IMR-90 (cell line): ENCODE results near the gene ANKRD24. TPM values are rescaled to one million over a fixed set of nuclear protein-coding genes. Genes with fewer than 3 reads are reported as not detected.

Experiments
- ATAC-seq: fragments of 200-7000 bp; cut with Tn5 transposase; 2 replicates; pipeline ENCODE4 v1.9.1; 2020; ENCODE audit warnings: low read depth, mild to moderate bottlenecking, moderate library complexity
- BruUV-seq: library from RNA; stranded (reverse); fragments of 400-500 nt; replicated peaks from 2 replicates; lab custom pipeline; 2021; lab: Mats Ljungman, UMichigan
- CTCF ChIA-PET: fragments of 300-600 bp; formaldehyde crosslinking; extraction: SDS; loops from one replicate; lab custom pipeline; 2021; ENCODE audit warnings: antibody characterized with exemption; lab: Yijun Ruan, JAX
- POLR2A ChIA-PET: fragments of 300-600 bp; sonication (Branson Sonifier 250); formaldehyde crosslinking; loops from one replicate; lab custom pipeline; 2022; ENCODE audit warnings: antibody characterized with exemption; ENCODE audit not compliant: unreplicated experiment; lab: Charles Lee
- DNase-seq: peaks from one replicate; pipeline ENCODE4 v3.0.0; 2013
- H2AFZ ChIP-seq: replicated peaks from 2 replicates; pipeline ENCODE3; 2013; ENCODE audit warnings: low read length, mild to moderate bottlenecking; ENCODE audit not compliant: poor library complexity
- H2AK5ac ChIP-seq: 2 replicates; pipeline ENCODE4 v1.6.1; 2013; ENCODE audit warnings: low read depth, low read length, inconsistent platforms
- H2AK9ac ChIP-seq: replicated peaks from 2 replicates; pipeline ENCODE3; 2013; ENCODE audit warnings: mild to moderate bottlenecking, low read depth, low read length, moderate library complexity; ENCODE audit not compliant: poor library complexity
- H2BK120ac ChIP-seq: 2 replicates; pipeline ENCODE4 v1.6.1; 2013; ENCODE audit warnings: low read depth, low read length, inconsistent platforms
- H2BK15ac ChIP-seq: 3 replicates; pipeline ENCODE4 v1.6.1; 2013; ENCODE audit warnings: low read depth, low read length, inconsistent platforms
- H2BK20ac ChIP-seq: 2 replicates; pipeline ENCODE4 v1.6.1; 2013; ENCODE audit warnings: low read depth, mild to moderate bottlenecking, inconsistent platforms, low read length, moderate library complexity
- H2BK5ac ChIP-seq: 2 replicates; pipeline ENCODE4 v1.6.1; 2013; ENCODE audit warnings: mild to moderate bottlenecking, low read depth, low read length, inconsistent platforms; ENCODE audit not compliant: poor library complexity, severe bottlenecking
- H3K14ac ChIP-seq: replicated peaks from 2 replicates; pipeline ENCODE4 v1.6.1; 2013; ENCODE audit warnings: low read depth, low read length, inconsistent platforms
- H3K18ac ChIP-seq: 2 replicates; pipeline ENCODE4 v1.6.1; 2013; ENCODE audit warnings: low read depth, low read length, control low read depth
- H3K23ac ChIP-seq: 2 replicates; pipeline ENCODE4 v1.6.1; 2013; ENCODE audit warnings: low read depth, low read length, inconsistent platforms
- H3K27ac ChIP-seq: 2 replicates; pipeline ENCODE4 v1.5.1; 2013; ENCODE audit warnings: mild to moderate bottlenecking, control low read depth, low read length; ENCODE audit not compliant: insufficient read depth
- H3K27me3 ChIP-seq: 2 replicates; pipeline ENCODE4 v1.6.1; 2013; ENCODE audit warnings: low read length; ENCODE audit not compliant: control insufficient read depth, insufficient read depth
- H3K36me3 ChIP-seq: 2 replicates; pipeline ENCODE4 v1.6.1; 2013; ENCODE audit warnings: low read length, mixed read lengths; ENCODE audit not compliant: control insufficient read depth, insufficient read depth
- H3K4ac ChIP-seq: 2 replicates; pipeline ENCODE4 v1.6.1; 2013; ENCODE audit warnings: low read depth, low read length, inconsistent platforms
- H3K4me1 ChIP-seq: 2 replicates; pipeline ENCODE4 v1.6.1; 2013; ENCODE audit warnings: low read length, mixed read lengths; ENCODE audit not compliant: control insufficient read depth, insufficient read depth
- H3K4me2 ChIP-seq: 2 replicates; pipeline ENCODE4 v1.6.1; 2013; ENCODE audit warnings: low read depth, mild to moderate bottlenecking, control low read depth, low read length, moderate library complexity
- H3K4me3 ChIP-seq: 2 replicates; pipeline ENCODE4 v1.5.1; 2013; ENCODE audit warnings: low read depth, mild to moderate bottlenecking, control low read depth, low read length, moderate library complexity; ENCODE audit not compliant: insufficient read depth
- H3K56ac ChIP-seq: 2 replicates; pipeline ENCODE4 v1.6.1; 2013; ENCODE audit warnings: low read length, inconsistent platforms; ENCODE audit not compliant: insufficient read depth; ENCODE audit errors: extremely low read depth
- H3K79me1 ChIP-seq, 2 experiments: 2 replicates each; pipeline ENCODE4 v1.6.1; 2013; ENCODE audit warnings: low read length in 2 of 2, inconsistent platforms in 1 of 2, low read depth in 1 of 2
- H3K9ac ChIP-seq: 2 replicates; pipeline ENCODE4 v1.6.1; 2013; ENCODE audit warnings: low read depth, low read length, control low read depth
- H3K9me1 ChIP-seq: 2 replicates; pipeline ENCODE4 v1.6.1; 2013; ENCODE audit warnings: low read length, inconsistent platforms; ENCODE audit not compliant: insufficient read depth
- H3K9me3 ChIP-seq: 2 replicates; pipeline ENCODE4 v1.6.1; 2013; ENCODE audit warnings: low read length; ENCODE audit not compliant: control insufficient read depth, insufficient read depth
- H4K20me1 ChIP-seq: 2 replicates; pipeline ENCODE4 v1.6.1; 2013; ENCODE audit warnings: low read length, inconsistent platforms; ENCODE audit not compliant: insufficient read depth
- H4K5ac ChIP-seq: 2 replicates; pipeline ENCODE4 v1.6.1; 2013; ENCODE audit warnings: mild to moderate bottlenecking, low read depth, low read length, control low read depth
- H4K8ac ChIP-seq, 2 experiments: 2 replicates each; pipeline ENCODE4 v1.6.1; 2013; ENCODE audit warnings: low read depth in 2 of 2, low read length in 2 of 2, control low read depth in 1 of 2, inconsistent platforms in 1 of 2
- H4K91ac ChIP-seq: 2 replicates; pipeline ENCODE4 v1.6.1; 2013; ENCODE audit warnings: low read depth, low read length, inconsistent platforms; ENCODE audit not compliant: insufficient read depth
- BHLHE40 ChIP-seq: fragments of 150-350 bp; IDR thresholded peaks from 2 replicates; pipeline ENCODE4 v1.6.1; 2016; ENCODE audit warnings: mild to moderate bottlenecking, low read depth, low read length
- CEBPB ChIP-seq: IDR thresholded peaks from 2 replicates; pipeline ENCODE4 v1.6.1; 2012; ENCODE audit warnings: low read depth, low read length, improper control_type of control experiment
- CHD1 ChIP-seq: IDR thresholded peaks from 2 replicates; pipeline ENCODE4 v1.6.1; 2012; ENCODE audit warnings: low read depth, low read length, improper control_type of control experiment
- ELK1 ChIP-seq: fragments of 150-350 bp; IDR thresholded peaks from 2 replicates; pipeline ENCODE4 v1.6.1; 2016; ENCODE audit warnings: low read depth, mild to moderate bottlenecking, low read length, moderate library complexity, borderline replicate concordance
- FOS ChIP-seq: fragments of 150-350 bp; IDR thresholded peaks from 2 replicates; pipeline ENCODE4 v1.6.1; 2016; ENCODE audit warnings: low read depth, low read length
- MAFK ChIP-seq: IDR thresholded peaks from 2 replicates; pipeline ENCODE4 v1.6.1; 2012; ENCODE audit warnings: low read depth, low read length, improper control_type of control experiment
- MAZ ChIP-seq: IDR thresholded peaks from 2 replicates; pipeline ENCODE4 v1.6.1; 2012; ENCODE audit warnings: low read depth, mild to moderate bottlenecking, low read length, improper control_type of control experiment, moderate library complexity, borderline replicate concordance
- MXI1 ChIP-seq: IDR thresholded peaks from 2 replicates; pipeline ENCODE4 v1.6.1; 2012; ENCODE audit warnings: low read depth, mild to moderate bottlenecking, low read length, moderate library complexity, borderline replicate concordance
- NFE2L2 ChIP-seq: fragments of 150-350 bp; IDR thresholded peaks from 2 replicates; pipeline ENCODE4 v1.6.1; 2016; ENCODE audit warnings: low read depth, mild to moderate bottlenecking, low read length
- POLR2A ChIP-seq: IDR thresholded peaks from 2 replicates; pipeline ENCODE4 v1.6.1; 2012; ENCODE audit warnings: mild to moderate bottlenecking, low read depth, low read length
- RAD21 ChIP-seq: IDR thresholded peaks from 2 replicates; pipeline ENCODE4 v1.6.1; 2012; ENCODE audit warnings: low read length, improper control_type of control experiment
- RCOR1 ChIP-seq: IDR thresholded peaks from 2 replicates; pipeline ENCODE4 v1.6.1; 2012; ENCODE audit warnings: mild to moderate bottlenecking, low read length, improper control_type of control experiment; ENCODE audit not compliant: insufficient replicate concordance
- RFX5 ChIP-seq: IDR thresholded peaks from 2 replicates; pipeline ENCODE4 v1.8.0; 2012; ENCODE audit warnings: low read depth, mild to moderate bottlenecking, low read length, moderate library complexity
- SMC3 ChIP-seq: fragments of 150-350 bp; IDR thresholded peaks from 2 replicates; pipeline ENCODE4 v1.6.1; 2016; ENCODE audit warnings: low read depth, mild to moderate bottlenecking, antibody characterized with exemption, low read length, moderate library complexity
- USF2 ChIP-seq: fragments of 150-350 bp; IDR thresholded peaks from 2 replicates; pipeline ENCODE4 v1.6.1; 2017; ENCODE audit warnings: mild to moderate bottlenecking, antibody characterized with exemption, low read length, low read depth
- WGBS, 2 experiments: methylation state at CpG; one replicate each; pipeline versions ENCODE4 v1.1.5 to v1.1.7; 2013; ENCODE audit warnings: missing lambda C conversion rate in 2 of 2; ENCODE audit not compliant: insufficient read length in 1 of 2; ENCODE audit errors: extremely low coverage in 2 of 2; 5-methylcytosine and 5-hydroxymethylcytosine counted together
- dilution Hi-C: fragments of 300-500 bp; cut with HindIII; formaldehyde crosslinking; loops from one replicate; pipeline ENCODE4 v1.14.3; 2018; ENCODE audit warnings: low sequenced_read_pairs; ENCODE audit not compliant: unreplicated experiment
- in situ Hi-C: fragments of 300-500 bp; cut with MboI; formaldehyde crosslinking; loops from 3 replicates; pipeline ENCODE4 v1.14.3; 2019; ENCODE audit warnings: low sequenced_read_pairs, inconsistent platforms, mixed read lengths
- intact Hi-C: fragments of 100-400 bp; cut with micrococcal nuclease; formaldehyde crosslinking; loops from 2 replicates; pipeline ENCODE4 v1.10.0; 2022
- polyA plus RNA-seq, 3 experiments: library from polyadenylated mRNA; depleted of rRNA; stranded (reverse); fragments of >200 nt; gene quantifications; 2 replicates each; pipeline ENCODE4 v1.2.3, GENCODE V29; 2012; ENCODE audit warnings: low replicate concordance in 1 of 3
- total RNA-seq: library from RNA; depleted of rRNA; stranded (reverse); fragments of >200 nt; gene quantifications from 2 replicates; pipeline ENCODE4 v1.2.3, GENCODE V29; 2012
- TF ChIP-seq, protein P1 (sequence below): conservative IDR thresholded peaks from 2 replicates; pipeline ENCODE4 v1.5.1; 2012; ENCODE audit warnings: mild to moderate bottlenecking, low read depth, low read length, improper control_type of control experiment

ANKRD24 gene
- total and polyA plus RNA-seq, 2 of the 4 experiments (the other 2 are of a cell fraction): 0.18 to 0.21 TPM

DNA sequence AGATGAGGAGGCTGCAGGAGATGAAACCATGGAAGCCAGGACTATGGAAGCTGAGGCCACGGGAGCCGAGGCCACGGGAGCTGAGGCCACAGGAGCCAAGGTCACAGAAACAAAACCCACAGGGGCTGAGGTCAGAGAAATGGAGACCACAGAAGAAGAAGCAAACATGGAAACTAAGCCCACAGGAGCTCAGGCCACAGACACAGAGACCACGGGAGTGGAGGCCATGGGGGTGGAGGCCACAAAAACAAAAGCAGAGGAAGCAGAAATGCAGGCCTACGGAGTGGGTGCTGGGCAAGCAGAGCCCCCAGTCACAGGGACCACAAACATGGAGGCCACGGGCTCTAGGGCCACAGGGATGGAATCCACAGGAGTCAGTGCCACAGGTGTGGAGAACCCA, 34.4 kb downstream of the ANKRD24 start:
- Histone ChIP-seq H2BK5ac (no peak overlapping the region), H4K5ac (no peak overlapping the region), H3K79me1 (no peaks in the 10 kb centered on the region), H2BK20ac (no peak overlapping the region), H3K4me1 (no peaks in the 10 kb centered on the region), H4K8ac (no peak overlapping the region), H3K14ac (no peak overlapping the region), H3K4ac (no peak overlapping the region), H3K18ac (no peak overlapping the region), H4K91ac (no peak overlapping the region), H3K4me2 (no peak overlapping the region), H4K20me1 (no peaks in the 10 kb centered on the region), H3K4me3 (no peak overlapping the region), H3K56ac (no peak overlapping the region), H3K27me3 (peaks cover 3% of the 10 kb centered on the region; the same call in 1 of the 2 replicates), H3K9me3 (no peaks in the 10 kb centered on the region), H2BK120ac (no peak overlapping the region), H2AK5ac (no peak overlapping the region), H2AFZ (no peak overlapping the region), H3K23ac (no peak overlapping the region), H3K9ac (no peak overlapping the region), H3K27ac (no peak overlapping the region), H2BK15ac (no peak overlapping the region), H3K36me3 (no peaks in the 10 kb centered on the region), H3K9me1 (no peaks in the 10 kb centered on the region), H2AK9ac (no peak overlapping the region)
- in situ Hi-C loops (no loop called here), dilution Hi-C loops (no loop called here), intact Hi-C loops (no loop called here)
- 78% methylated on average over 5 of the region's 6 CpGs; no CpG with 5 or more reads in 1 of the 2 experiments for WGBS, 2 experiments
- DNase-seq (no peak), ATAC-seq (no peak)
- no TSS peak for BruUV-seq
- POLR2A ChIA-PET: no interaction called here
- CTCF ChIA-PET: no interaction called here
- TF ChIP-seq RAD21 (no peak), MXI1 (no peak), NFE2L2 (no peak), MAFK (no peak), MAZ (no peak), CHD1 (no peak), ELK1 (no peak), FOS (no peak), POLR2A (no peak), SMC3 (no peak), RFX5 (no peak), BHLHE40 (no peak), USF2 (no peak), RCOR1 (no peak), CEBPB (no peak)
- TF ChIP-seq, protein P1, sequence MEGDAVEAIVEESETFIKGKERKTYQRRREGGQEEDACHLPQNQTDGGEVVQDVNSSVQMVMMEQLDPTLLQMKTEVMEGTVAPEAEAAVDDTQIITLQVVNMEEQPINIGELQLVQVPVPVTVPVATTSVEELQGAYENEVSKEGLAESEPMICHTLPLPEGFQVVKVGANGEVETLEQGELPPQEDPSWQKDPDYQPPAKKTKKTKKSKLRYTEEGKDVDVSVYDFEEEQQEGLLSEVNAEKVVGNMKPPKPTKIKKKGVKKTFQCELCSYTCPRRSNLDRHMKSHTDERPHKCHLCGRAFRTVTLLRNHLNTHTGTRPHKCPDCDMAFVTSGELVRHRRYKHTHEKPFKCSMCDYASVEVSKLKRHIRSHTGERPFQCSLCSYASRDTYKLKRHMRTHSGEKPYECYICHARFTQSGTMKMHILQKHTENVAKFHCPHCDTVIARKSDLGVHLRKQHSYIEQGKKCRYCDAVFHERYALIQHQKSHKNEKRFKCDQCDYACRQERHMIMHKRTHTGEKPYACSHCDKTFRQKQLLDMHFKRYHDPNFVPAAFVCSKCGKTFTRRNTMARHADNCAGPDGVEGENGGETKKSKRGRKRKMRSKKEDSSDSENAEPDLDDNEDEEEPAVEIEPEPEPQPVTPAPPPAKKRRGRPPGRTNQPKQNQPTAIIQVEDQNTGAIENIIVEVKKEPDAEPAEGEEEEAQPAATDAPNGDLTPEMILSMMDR: no peak
